DND-41 (cell line): ENCODE data around the gene TXNL1.

Experiments used
- EZH2 ChIP-seq: IDR thresholded peaks from 3 replicates; pipeline ENCODE4 v1.6.1; 2012; ENCODE audit warnings: borderline replicate concordance, low read depth, mild to moderate bottlenecking, moderate library complexity, low read length, inconsistent platforms; ENCODE audit not compliant: severe bottlenecking
- TF ChIP-seq, protein P1 (sequence below): IDR thresholded peaks from 2 replicates; pipeline ENCODE4 v1.5.1; 2012; ENCODE audit warnings: borderline replicate concordance, low read length, moderate library complexity, mild to moderate bottlenecking; ENCODE audit not compliant: poor library complexity, severe bottlenecking; ENCODE audit errors: extremely low read depth

DNA sequence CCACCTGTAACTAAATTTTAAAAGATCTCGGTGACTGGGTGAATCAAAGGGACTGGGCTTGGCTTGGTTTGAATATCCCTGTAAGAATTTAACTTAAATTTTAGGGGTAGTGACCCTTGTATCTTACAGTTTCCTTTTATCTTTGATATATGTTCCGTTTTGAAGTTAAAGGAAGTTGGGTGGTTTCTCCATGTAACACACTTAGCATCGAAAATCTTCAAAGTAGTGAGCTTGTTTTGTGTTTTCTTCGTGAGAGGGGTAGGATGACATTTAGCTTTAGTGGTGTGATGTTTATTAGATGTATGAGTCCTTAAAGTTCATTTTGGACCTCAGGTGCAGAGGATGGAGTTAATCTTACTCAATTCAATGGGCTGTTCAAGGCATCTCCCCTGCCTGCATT lies 14.4 kb upstream of the TXNL1 start:
- TF ChIP-seq, protein P1, sequence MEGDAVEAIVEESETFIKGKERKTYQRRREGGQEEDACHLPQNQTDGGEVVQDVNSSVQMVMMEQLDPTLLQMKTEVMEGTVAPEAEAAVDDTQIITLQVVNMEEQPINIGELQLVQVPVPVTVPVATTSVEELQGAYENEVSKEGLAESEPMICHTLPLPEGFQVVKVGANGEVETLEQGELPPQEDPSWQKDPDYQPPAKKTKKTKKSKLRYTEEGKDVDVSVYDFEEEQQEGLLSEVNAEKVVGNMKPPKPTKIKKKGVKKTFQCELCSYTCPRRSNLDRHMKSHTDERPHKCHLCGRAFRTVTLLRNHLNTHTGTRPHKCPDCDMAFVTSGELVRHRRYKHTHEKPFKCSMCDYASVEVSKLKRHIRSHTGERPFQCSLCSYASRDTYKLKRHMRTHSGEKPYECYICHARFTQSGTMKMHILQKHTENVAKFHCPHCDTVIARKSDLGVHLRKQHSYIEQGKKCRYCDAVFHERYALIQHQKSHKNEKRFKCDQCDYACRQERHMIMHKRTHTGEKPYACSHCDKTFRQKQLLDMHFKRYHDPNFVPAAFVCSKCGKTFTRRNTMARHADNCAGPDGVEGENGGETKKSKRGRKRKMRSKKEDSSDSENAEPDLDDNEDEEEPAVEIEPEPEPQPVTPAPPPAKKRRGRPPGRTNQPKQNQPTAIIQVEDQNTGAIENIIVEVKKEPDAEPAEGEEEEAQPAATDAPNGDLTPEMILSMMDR, result no peak
- no peak for TF ChIP-seq EZH2
